K562 (cell line): ENCODE data around the gene RGS6. TPM values are rescaled to one million over a fixed set of nuclear protein-coding genes. Genes with fewer than 3 reads are reported as not detected.

Experiments used
- ATAC-seq: fragments of 200-7000 bp; cut with Tn5 transposase; 3 replicates; pipeline ENCODE4 v1.9.1; 2020; ENCODE audit warnings: moderate library complexity
- BruUV-seq: library from RNA; stranded (reverse); fragments of 400-500 nt; replicated peaks from 2 replicates; lab custom pipeline; 2021; lab: Mats Ljungman, UMichigan
- CTCF ChIA-PET: fragments of 300-600 bp; formaldehyde crosslinking; extraction: SDS; loops from one replicate; lab custom pipeline; 2021; ENCODE audit warnings: low intra/inter-chr PET ratio; lab: Yijun Ruan, JAX
- POLR2A ChIA-PET: fragments of 300-600, 350-650 bp; sonication (Branson Sonifier 250); formaldehyde crosslinking; extraction: SDS; loops from one replicate; lab custom pipeline; 2021; ENCODE audit warnings: antibody characterized with exemption, inconsistent platforms; lab: Yijun Ruan, JAX
- DNase-seq, 4 experiments: peaks; one replicate each; pipeline versions ENCODE4 v3.0.0 to v3.0.0-alpha.2; 2011 to 2018; ENCODE audit warnings: low spot score in 3 of 4, mixed read lengths in 3 of 4; ENCODE audit errors: extremely low read depth in 1 of 4
- FAIRE-seq: peaks from 2 replicates; lab custom pipeline; 2011; peaks lifted over from hg19 to GRCh38; lab: Jason Lieb, UNC
- H2AFZ ChIP-seq: 2 replicates; pipeline ENCODE4 v1.6.0; 2011; ENCODE audit warnings: low read depth, low read length, control low read depth, inconsistent platforms
- H3K27ac ChIP-seq: fragments of 200-600 bp; 3 replicates; pipeline ENCODE4 v1.8.0; 2011; ENCODE audit warnings: low read depth, mild to moderate bottlenecking, control low read depth, inconsistent platforms, low read length, moderate library complexity, mixed read lengths; ENCODE audit errors: extremely low read depth
- H3K27me3 ChIP-seq, 2 experiments: fragments of 300-600 bp in 1 of 2; 2 replicates in 1 of 2; 3 replicates in 1 of 2; pipeline versions ENCODE4 v1.6.0 to v1.8.0; 2011; ENCODE audit warnings: inconsistent platforms in 2 of 2, low read length in 2 of 2, mild to moderate bottlenecking in 1 of 2, mixed read lengths in 1 of 2, moderate library complexity in 1 of 2; ENCODE audit not compliant: control insufficient read depth in 2 of 2, insufficient read depth in 2 of 2
- H3K36me3 ChIP-seq: fragments of 300-600 bp; 3 replicates; pipeline ENCODE4 v1.8.0; 2011; ENCODE audit warnings: mild to moderate bottlenecking, low read length, inconsistent platforms; ENCODE audit not compliant: control insufficient read depth, insufficient read depth
- H3K4me1 ChIP-seq, 2 experiments: fragments of 200-600 bp in 1 of 2; replicated peaks in 1 of 2; 2 replicates in 1 of 2; 3 replicates in 1 of 2; pipeline versions ENCODE4 v1.5.1 to v1.8.0; 2011; ENCODE audit warnings: inconsistent platforms in 2 of 2, low read length in 2 of 2, mild to moderate bottlenecking in 1 of 2, mixed read lengths in 1 of 2, moderate library complexity in 1 of 2; ENCODE audit not compliant: control insufficient read depth in 2 of 2, insufficient read depth in 2 of 2
- H3K4me2 ChIP-seq: 2 replicates; pipeline ENCODE4 v1.6.1; 2011; ENCODE audit warnings: low read length, control low read depth, inconsistent platforms, mixed read lengths; ENCODE audit not compliant: insufficient read depth
- H3K4me3 ChIP-seq: fragments of 200-600 bp; sonication (generic), shearing (Covaris generic); 2 replicates; pipeline ENCODE4 v1.5.1; 2016; ENCODE audit warnings: control low read depth, inconsistent platforms
- H3K79me2 ChIP-seq: fragments of 200-600 bp; 3 replicates; pipeline ENCODE4 v1.8.0; 2011; ENCODE audit warnings: low read length, inconsistent platforms; ENCODE audit not compliant: control insufficient read depth, insufficient read depth
- H3K9ac ChIP-seq, 2 experiments: 2 replicates each; pipeline versions ENCODE4 v1.6.0 to v1.6.1; 2011; ENCODE audit warnings: low read depth in 2 of 2, low read length in 2 of 2, control low read depth in 1 of 2, inconsistent platforms in 1 of 2, mild to moderate bottlenecking in 1 of 2, mixed read lengths in 1 of 2; ENCODE audit not compliant: insufficient read depth in 1 of 2
- H3K9me1 ChIP-seq: one replicate; pipeline ENCODE4 v1.6.0; 2011; ENCODE audit warnings: inconsistent platforms, mild to moderate bottlenecking, low read length, moderate library complexity; ENCODE audit not compliant: control insufficient read depth, insufficient read depth
- H3K9me3 ChIP-seq: replicated peaks from 2 replicates; pipeline ENCODE4 v1.5.1; 2011; ENCODE audit warnings: low read depth, low read length, inconsistent platforms; ENCODE audit not compliant: control insufficient read depth, insufficient read depth
- H4K20me1 ChIP-seq: replicated peaks from 2 replicates; pipeline ENCODE4 v1.6.1; 2011; ENCODE audit warnings: low read length, inconsistent platforms, mixed read lengths; ENCODE audit not compliant: control insufficient read depth, insufficient read depth
- DIDO1 ChIP-seq: fragments of 450-650 bp; IDR thresholded peaks from 2 replicates; pipeline ENCODE4 v1.6.1; 2016; ENCODE audit warnings: low read depth, missing biosample characterization, missing genetic modification characterization
- FOXK2 ChIP-seq, 2 experiments: fragments of 450-650 bp; IDR thresholded peaks in 1 of 2; conservative IDR thresholded peaks in 1 of 2; 2 replicates each; pipeline ENCODE4 v1.6.1; 2016; ENCODE audit warnings: low read depth in 2 of 2, mild to moderate bottlenecking in 1 of 2
- LCOR ChIP-seq: sonication (generic); formaldehyde crosslinking; IDR thresholded peaks from 2 replicates; pipeline ENCODE4 v1.8.0; 2022; ENCODE audit warnings: mild to moderate bottlenecking, missing genetic modification reagents
- SRSF7 ChIP-seq: fragments of 200-400 bp; formaldehyde crosslinking; optimal IDR thresholded peaks from 2 replicates; pipeline ENCODE3; 2017; ENCODE audit warnings: mild to moderate bottlenecking, low read depth, low read length
- ZNF212 ChIP-seq: fragments of 450-650 bp; formaldehyde crosslinking; IDR thresholded peaks from 2 replicates; pipeline ENCODE4 v1.4.0; 2020; ENCODE audit warnings: mild to moderate bottlenecking
- WGBS: fragments of 100-300 bp; shearing (Covaris generic); methylation state at CpG from one replicate; pipeline ENCODE4 v1.1.6; 2016; ENCODE audit warnings: low coverage, mixed read lengths; ENCODE audit not compliant: insufficient coverage; ENCODE audit errors: missing lambda C conversion rate; 5-methylcytosine and 5-hydroxymethylcytosine counted together
- in situ Hi-C: fragments of 300-500 bp; cut with MboI; formaldehyde crosslinking; loops from 4 replicates; pipeline ENCODE4 v1.15.0; 2018; ENCODE audit warnings: inconsistent platforms, mixed read lengths
- intact Hi-C: fragments of 100-400 bp; cut with micrococcal nuclease; formaldehyde crosslinking; loops from 2 replicates; pipeline ENCODE4 v1.14.2; 2022
- polyA plus RNA-seq, 8 experiments: library from polyadenylated mRNA; depleted of rRNA in 4 of 8; stranded (reverse) in 5 of 8; unstranded in 3 of 8; fragments of >200 nt; fragmentation: Nextera tagmentation in 2 of 8; fragmentation: Illumina TruSeq in 1 of 8; extraction: Ambion mirVana in 2 of 8; extraction: Trizol in 1 of 8; gene quantifications; 2 replicates each; pipeline versions ENCODE4 v1.2.1 to v1.2.3, GENCODE V29; 2011 to 2014; ENCODE audit warnings: inconsistent platforms in 1 of 8, missing spikeins in 1 of 8
- total RNA-seq, 7 experiments: library from RNA; depleted of rRNA in 6 of 7; stranded (reverse); fragments of >200 nt in 6 of 7; fragmentation: Illumina TruSeq in 2 of 7; extraction: Trizol in 2 of 7; gene quantifications; 2 replicates each; pipeline versions ENCODE4 v1.2.1 to v1.2.3, GENCODE V29; 2011 to 2021; ENCODE audit warnings: low replicate concordance in 1 of 7

Gene RGS6
- total and polyA plus RNA-seq, 9 of the 15 experiments (the other 6 are each of a cell fraction or from before 2014, with no cell fraction given): not detected

DNA sequence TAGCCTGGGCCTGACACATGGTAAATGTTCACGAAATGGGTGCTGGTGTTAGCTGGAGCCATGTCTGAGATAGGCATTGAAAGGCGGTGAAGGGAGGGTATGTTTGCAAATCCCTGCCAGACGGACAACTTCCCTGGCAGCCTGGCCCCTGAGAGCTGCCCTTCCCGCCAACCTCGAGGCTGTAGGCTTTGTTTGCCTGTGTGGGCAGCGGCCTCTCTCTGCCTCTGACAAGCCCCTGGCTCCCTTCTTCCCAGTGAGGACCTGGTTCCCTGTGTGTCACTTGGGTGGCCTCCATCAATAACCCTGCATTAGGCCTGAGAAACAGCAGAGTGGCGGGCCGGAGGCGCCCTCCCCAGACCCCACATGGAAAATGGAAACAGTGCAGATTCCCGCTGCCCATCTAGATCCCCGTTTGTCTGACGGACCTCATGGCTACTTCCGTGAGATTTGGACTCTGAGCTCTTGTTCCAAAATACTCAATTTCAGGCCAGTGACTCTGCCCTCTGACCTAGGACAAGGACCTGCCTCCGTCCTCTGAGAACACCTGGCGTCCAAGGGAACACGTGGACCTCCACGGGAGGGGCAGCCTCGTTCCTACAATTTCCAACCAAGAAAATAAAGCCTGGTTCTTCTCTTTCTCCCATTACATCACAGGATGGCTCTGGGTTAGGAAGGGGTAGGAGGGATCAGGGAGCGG, 636.2 kb downstream of the RGS6 start:
- H4K20me1 ChIP-seq: 0 out of 2 replicates have a peak, but pooled peaks cover 4% of the 10 kb centered on the region
- intact Hi-C loops: no loop called here
- H3K79me2 ChIP-seq: no peaks in the 10 kb centered on the region
- H3K27ac ChIP-seq: no peak overlapping the region
- no peak for ATAC-seq
- CTCF ChIA-PET: no interaction called here
- no peaks in the 10 kb centered on the region for H3K4me1 ChIP-seq
- no peak overlapping the region for H3K4me2 ChIP-seq
- no peaks in the 10 kb centered on the region for H3K9me3 ChIP-seq
- DNase-seq: no peak
- BruUV-seq: no TSS peak
- H3K9me1 ChIP-seq: no peaks in the 10 kb centered on the region
- WGBS: 4% methylated on average over 14 of the region's 19 CpGs
- TF ChIP-seq ZNF212 (CRISPR knock-in tag): no peak
- TF ChIP-seq LCOR: no peak
- no peak for TF ChIP-seq SRSF7
- no peak for TF ChIP-seq DIDO1 (tag)
- no peak for TF ChIP-seq FOXK2 (conservative IDR thresholded peaks at IDR 0.05 in 1 of 2, IDR thresholded peaks at IDR 0.05 in 1 of 2; ENCODE audit: low read depth in 2 of 2)
- TF ChIP-seq, all 486 proteins: peak for 0
- Histone ChIP-seq H2AFZ (no peak overlapping the region), H3K36me3 (no peaks in the 10 kb centered on the region), H3K4me3 (no peak overlapping the region), H3K9ac (no peak overlapping the region), H3K27me3 (peaks cover 5 to 42% of the 10 kb centered on the region in 2 experiments; a peak in 4 of 5 replicates)
- POLR2A ChIA-PET: interaction anchor here (0.8 kb wide), 1 partner anchor 12 kb away, joined by 3 read pairs; no protein-coding TSS in a partner anchor
- no peak for FAIRE-seq
- in situ Hi-C loops: no loop called here
